ENCODE results near the gene SDK1. TPM values are rescaled to one million over a fixed set of nuclear protein-coding genes. Genes with fewer than 3 reads are reported as not detected.

The SDK1 gene
- total and polyA plus RNA-seq, 2 experiments from 2014 or later, result 2.1 to 10.0 TPM

GRCh38 chr7:3995187-3995586, 694.1 kb downstream of the SDK1 start:
- H4K20me1 ChIP-seq (replicated peaks; ENCODE audit: insufficient read depth), result no peaks in the 10 kb centered on the region
- DNase-seq (ENCODE audit: low spot score), result peak; percentile 94
- no peaks in the 10 kb centered on the region for H3K27me3 ChIP-seq (ENCODE audit: insufficient read depth)
- no peak overlapping the region for H2AFZ ChIP-seq
- H3F3A ChIP-seq (replicated peaks; ENCODE audit: low read depth), result no peaks in the 10 kb centered on the region
- H3K4me3 Mint-ChIP-seq, result no peak overlapping the region
- no peaks in the 10 kb centered on the region for H3K36me3 ChIP-seq (ENCODE audit: insufficient read depth)
- H3K36me3 Mint-ChIP-seq (ENCODE audit: low read depth), result peaks cover 3% of the 10 kb centered on the region; the same call in 1 of the 3 replicates
- peak; percentile 96 for ATAC-seq
- H3K27me3 Mint-ChIP-seq (ENCODE audit: insufficient read depth, low read depth, poor library complexity), result peaks cover 2% of the 10 kb centered on the region
- no peak overlapping the region for H3K27ac ChIP-seq (ENCODE audit: low read depth)
- H3K9me2 ChIP-seq (ENCODE audit: insufficient read depth), result no peaks in the 10 kb centered on the region
- peaks cover 17% of the 10 kb centered on the region for H3K4me1 Mint-ChIP-seq
- H3K4me3 ChIP-seq, result no peak overlapping the region
- no peaks in the 10 kb centered on the region; the same call in 1 of the 3 replicates for H3K9me3 Mint-ChIP-seq
- no peak overlapping the region for H3K27ac Mint-ChIP-seq
- H3K4me2 ChIP-seq, result no peak overlapping the region
- H3K4me1 ChIP-seq (ENCODE audit: insufficient read depth), result no peaks in the 10 kb centered on the region; the same call in 1 of the 2 replicates
- TF ChIP-seq EZH2phosphoT487 (IDR thresholded peaks at IDR 0.05; ENCODE audit: unreplicated experiment), result no peak
- TF ChIP-seq EZH2 (IDR thresholded peaks at IDR 0.05; ENCODE audit: low read depth, unreplicated experiment), result no peak
- TF ChIP-seq REST (IDR thresholded peaks at IDR 0.05; ENCODE audit: unreplicated experiment), result no peak
- peak; percentile 94 to 95 for TF ChIP-seq CTCF (conservative IDR thresholded peaks at IDR 0.05; ENCODE audit: low read depth in 2 of 2)
- H3K79me2 ChIP-seq (replicated peaks; ENCODE audit: insufficient read depth), result no peaks in the 10 kb centered on the region

DNA sequence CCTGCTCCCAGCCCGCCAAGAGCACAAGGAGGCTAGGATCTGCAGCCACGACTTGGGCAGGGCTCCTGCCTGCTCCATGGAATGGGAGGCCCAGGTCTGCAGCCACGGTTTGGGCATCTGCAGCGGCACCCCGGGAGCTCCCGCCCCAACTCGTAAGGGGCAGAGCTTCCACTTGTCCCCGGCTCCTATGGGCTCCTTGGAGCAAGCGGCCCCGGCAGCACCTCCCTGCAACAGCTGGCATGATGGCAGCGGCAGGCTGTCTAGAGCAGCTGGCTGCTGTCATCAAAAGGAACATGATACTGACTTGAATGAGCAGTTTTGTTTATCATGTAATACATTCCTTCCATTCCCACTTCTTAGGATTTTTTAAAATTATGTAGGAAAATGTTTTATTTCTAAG, 697.0 kb downstream of the SDK1 start:
- peaks cover 7% of the 10 kb centered on the region; the same call in 2 of the 3 replicates for H3K4me1 Mint-ChIP-seq
- H3K36me3 ChIP-seq (ENCODE audit: insufficient read depth), result no peaks in the 10 kb centered on the region
- H3F3A ChIP-seq (replicated peaks; ENCODE audit: low read depth), result no peaks in the 10 kb centered on the region
- no peaks in the 10 kb centered on the region for H3K79me2 ChIP-seq (replicated peaks; ENCODE audit: insufficient read depth)
- H2AFZ ChIP-seq, result no peak overlapping the region
- no peak overlapping the region for H3K27ac ChIP-seq (ENCODE audit: low read depth)
- H3K36me3 Mint-ChIP-seq (ENCODE audit: low read depth), result no peaks in the 10 kb centered on the region; the same call in 2 of the 3 replicates
- ATAC-seq, result no peak
- H4K20me1 ChIP-seq (replicated peaks; ENCODE audit: insufficient read depth), result no peaks in the 10 kb centered on the region
- no peaks in the 10 kb centered on the region for H3K27me3 ChIP-seq (ENCODE audit: insufficient read depth)
- no peak overlapping the region for H3K4me2 ChIP-seq
- no peaks in the 10 kb centered on the region; the same call in 1 of the 2 replicates for H3K9me2 ChIP-seq (ENCODE audit: insufficient read depth)
- H3K4me3 Mint-ChIP-seq, result no peak overlapping the region
- H3K4me3 ChIP-seq, result no peak overlapping the region
- DNase-seq (ENCODE audit: low spot score), result no peak
- H3K27ac Mint-ChIP-seq, result no peak overlapping the region
- H3K27me3 Mint-ChIP-seq (ENCODE audit: insufficient read depth, low read depth, poor library complexity), result peaks cover 2% of the 10 kb centered on the region
- TF ChIP-seq JUNB (IDR thresholded peaks at IDR 0.05; ENCODE audit: unreplicated experiment) (no peak), REST (IDR thresholded peaks at IDR 0.05; ENCODE audit: unreplicated experiment) (no peak), EZH2 (IDR thresholded peaks at IDR 0.05; ENCODE audit: low read depth, unreplicated experiment) (no peak), CTCF (conservative IDR thresholded peaks at IDR 0.05; ENCODE audit: low read depth in 2 of 2) (no peak)
- H3K4me1 ChIP-seq (ENCODE audit: insufficient read depth), result no peaks in the 10 kb centered on the region
- H3K9me3 Mint-ChIP-seq, result no peaks in the 10 kb centered on the region; the same call in 1 of the 3 replicates

Data from GM23338 (cell line).